Gastroesophageal sphincter (tissue), 4 donors: ENCODE measurements around the gene PIAS1. TPM values are rescaled to one million over a fixed set of nuclear protein-coding genes. Genes with fewer than 3 reads are reported as not detected.

Experiments
- ATAC-seq: fragments of 150-250 bp; one replicate; pipeline ENCODE4 v1.9.1; 2016; ENCODE audit warnings: mild to moderate bottlenecking, moderate library complexity
- H3K27ac ChIP-seq, 4 donors: fragments of 200-600 bp; sonication (generic) in 3 of 4; 1 replicate in 3 of 4; 2 replicates in 1 of 4; pipeline ENCODE4 v1.5.1; 2016 to 2019
- H3K27me3 ChIP-seq: fragments of 200-600 bp; sonication (generic); one replicate; pipeline ENCODE4 v1.5.1; 2019
- H3K36me3 ChIP-seq, 2 donors: fragments of 200-600 bp; sonication (generic); one replicate each; pipeline ENCODE4 v1.5.1; 2019; ENCODE audit warnings: control low read depth in 1 of 2
- H3K4me1 ChIP-seq, 3 donors: fragments of 200-600 bp; sonication (generic); 1 replicate in 2 of 3; 2 replicates in 1 of 3; pipeline ENCODE4 v1.5.1; 2016 to 2019; ENCODE audit warnings: control low read depth in 2 of 3
- H3K4me3 ChIP-seq, 2 donors: fragments of 200-600 bp; sonication (generic); one replicate each; pipeline ENCODE4 v1.5.1; 2019; ENCODE audit warnings: mild to moderate bottlenecking in 1 of 2, moderate library complexity in 1 of 2
- H3K9me3 ChIP-seq, 3 donors: fragments of 200-600 bp; sonication (generic); one replicate each; pipeline ENCODE4 v1.5.1; 2017 to 2019; ENCODE audit warnings: control low read depth in 2 of 3
- EP300 ChIP-seq: sonication (generic); formaldehyde crosslinking; IDR thresholded peaks from one replicate; pipeline ENCODE4 v1.6.1; 2017; ENCODE audit warnings: antibody characterized with exemption, mild to moderate bottlenecking
- POLR2A ChIP-seq, 2 donors: fragments of 450-650 bp; IDR thresholded peaks; one replicate each; pipeline ENCODE4 v1.6.1; 2017; ENCODE audit warnings: antibody characterized with exemption in 2 of 2, mild to moderate bottlenecking in 2 of 2, moderate library complexity in 1 of 2
- POLR2AphosphoS5 ChIP-seq: sonication (generic); formaldehyde crosslinking; IDR thresholded peaks from one replicate; pipeline ENCODE4 v1.6.1; 2017; ENCODE audit warnings: antibody characterized with exemption
- WGBS, 2 donors: methylation state at CpG; one replicate each; pipeline ENCODE4 v1.1.5; 2018; ENCODE audit warnings: low coverage in 1 of 2; 5-methylcytosine and 5-hydroxymethylcytosine counted together
- total RNA-seq, 4 donors: library from RNA; depleted of rRNA; stranded (reverse); fragments of >200 nt; gene quantifications; one replicate each; pipeline ENCODE4 v1.1.0, GENCODE V29; 2016
- TF ChIP-seq, protein P1 (sequence below), 4 experiments: fragments of 200-600 bp in 2 of 4; fragments of 450-650 bp in 2 of 4; sonication (generic) in 1 of 4; IDR thresholded peaks; one replicate each; pipeline ENCODE4 v1.5.1; 2017 to 2019; ENCODE audit warnings: antibody characterized with exemption in 4 of 4, mild to moderate bottlenecking in 2 of 4, moderate library complexity in 2 of 4

The PIAS1 gene
- total RNA-seq, 4 donors from 2014 or later: 26.6 to 101 (median 48.9) TPM

GRCh38 chr15:68022061-68022460, 32.1 kb upstream of the PIAS1 start:
- Histone ChIP-seq H3K4me3 (no peak overlapping the region), H3K4me1 (no peaks in the 10 kb centered on the region), H3K36me3 (no peaks in the 10 kb centered on the region), H3K9me3 (no peaks in the 10 kb centered on the region), H3K27me3 (no peaks in the 10 kb centered on the region), H3K27ac (no peak overlapping the region)
- WGBS, 2 donors: 66% methylated on average over 5 of the region's 5 CpGs; no CpG with 5 or more reads in 1 of the 2 donors
- ATAC-seq: peak; percentile 62
- TF ChIP-seq, protein P1, sequence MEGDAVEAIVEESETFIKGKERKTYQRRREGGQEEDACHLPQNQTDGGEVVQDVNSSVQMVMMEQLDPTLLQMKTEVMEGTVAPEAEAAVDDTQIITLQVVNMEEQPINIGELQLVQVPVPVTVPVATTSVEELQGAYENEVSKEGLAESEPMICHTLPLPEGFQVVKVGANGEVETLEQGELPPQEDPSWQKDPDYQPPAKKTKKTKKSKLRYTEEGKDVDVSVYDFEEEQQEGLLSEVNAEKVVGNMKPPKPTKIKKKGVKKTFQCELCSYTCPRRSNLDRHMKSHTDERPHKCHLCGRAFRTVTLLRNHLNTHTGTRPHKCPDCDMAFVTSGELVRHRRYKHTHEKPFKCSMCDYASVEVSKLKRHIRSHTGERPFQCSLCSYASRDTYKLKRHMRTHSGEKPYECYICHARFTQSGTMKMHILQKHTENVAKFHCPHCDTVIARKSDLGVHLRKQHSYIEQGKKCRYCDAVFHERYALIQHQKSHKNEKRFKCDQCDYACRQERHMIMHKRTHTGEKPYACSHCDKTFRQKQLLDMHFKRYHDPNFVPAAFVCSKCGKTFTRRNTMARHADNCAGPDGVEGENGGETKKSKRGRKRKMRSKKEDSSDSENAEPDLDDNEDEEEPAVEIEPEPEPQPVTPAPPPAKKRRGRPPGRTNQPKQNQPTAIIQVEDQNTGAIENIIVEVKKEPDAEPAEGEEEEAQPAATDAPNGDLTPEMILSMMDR (IDR thresholded peaks at IDR 0.05): no peak
- TF ChIP-seq EP300 (no peak), POLR2A (IDR thresholded peaks at IDR 0.05) (no peak), POLR2AphosphoS5 (no peak)

- TF ChIP-seq POLR2AphosphoS5 (no peak), EP300 (no peak), POLR2A (IDR thresholded peaks at IDR 0.05) (no peak)
- TF ChIP-seq, protein P1 (IDR thresholded peaks at IDR 0.05): no peak
- no peak overlapping the region for H3K27ac ChIP-seq
- ATAC-seq: no peak
- no peaks in the 10 kb centered on the region for H3K9me3 ChIP-seq
- no peaks in the 10 kb centered on the region for H3K36me3 ChIP-seq
- 78 to 89% methylated on average over 5 to 6 of the region's 8 CpGs for WGBS, 2 donors
- no peaks in the 10 kb centered on the region for H3K27me3 ChIP-seq
- no peaks in the 10 kb centered on the region for H3K4me1 ChIP-seq
- no peak overlapping the region for H3K4me3 ChIP-seq
Measured at GRCh38 chr15:68023307-68024101, 30.6 kb upstream of the PIAS1 start.

GRCh38 chr15:68025835-68026424, 28.2 kb upstream of the PIAS1 start:
- Histone ChIP-seq H3K4me3 (no peak overlapping the region), H3K27ac (no peak overlapping the region), H3K27me3 (no peaks in the 10 kb centered on the region), H3K9me3 (no peaks in the 10 kb centered on the region), H3K36me3 (no peaks in the 10 kb centered on the region), H3K4me1 (no peaks in the 10 kb centered on the region)
- 40 to 76% methylated on average over 3 to 6 of the region's 6 CpGs for WGBS, 2 donors
- TF ChIP-seq, protein P1 (IDR thresholded peaks at IDR 0.05): no peak
- TF ChIP-seq POLR2A (IDR thresholded peaks at IDR 0.05) (no peak), EP300 (no peak), POLR2AphosphoS5 (no peak)
- no peak for ATAC-seq

DNA sequence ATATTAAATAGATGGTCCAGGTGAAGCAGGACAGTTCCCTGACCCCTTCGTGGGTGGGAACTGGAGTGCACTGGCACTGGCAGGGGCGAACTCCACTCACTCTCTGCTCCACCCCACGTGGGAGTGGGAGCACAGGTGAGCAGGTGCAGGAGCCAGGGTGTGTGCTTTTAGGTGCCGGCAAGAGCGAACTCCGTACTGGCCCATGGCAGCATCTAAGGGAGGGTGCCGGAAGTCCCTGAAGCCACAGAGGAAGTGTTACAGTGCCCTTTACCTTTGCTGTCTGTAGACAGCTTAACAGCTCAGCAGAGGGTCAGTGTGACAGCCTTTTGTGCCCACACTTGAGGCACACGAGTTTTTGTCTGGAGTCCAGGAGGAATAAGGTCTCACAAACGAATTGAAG, 26.7 kb upstream of the PIAS1 start:
- no peaks in the 10 kb centered on the region for H3K36me3 ChIP-seq
- 52 to 69% methylated on average over 2 to 6 of the region's 9 CpGs for WGBS, 2 donors
- no peak for ATAC-seq
- no peak overlapping the region for H3K27ac ChIP-seq
- H3K27me3 ChIP-seq: no peaks in the 10 kb centered on the region
- TF ChIP-seq POLR2AphosphoS5: no peak
- TF ChIP-seq POLR2A (IDR thresholded peaks at IDR 0.05): no peak
- TF ChIP-seq, protein P1 (IDR thresholded peaks at IDR 0.05): no peak
- TF ChIP-seq EP300: no peak
- H3K9me3 ChIP-seq: no peaks in the 10 kb centered on the region
- no peak overlapping the region for H3K4me3 ChIP-seq
- H3K4me1 ChIP-seq: no peaks in the 10 kb centered on the region
